ENCODE data around the gene OR52L1.

- TF ChIP-seq CTCF (conservative IDR thresholded peaks at IDR 0.05; ENCODE audit: low read depth, low read length) (no peak), EZH2 (IDR thresholded peaks at IDR 0.05; ENCODE audit: borderline replicate concordance, low read depth, low read length, poor library complexity, severe bottlenecking) (no peak)
These were observed 40.7 kb upstream of the OR52L1 start for GRCh38 chr11:6027501-6027900.
